GM12874 (cell line): Measurements from ENCODE around the gene GMPPA.

Experiments used
- TF ChIP-seq, protein P1 (sequence below): IDR thresholded peaks from 2 replicates; pipeline ENCODE4 v1.5.1; 2011; ENCODE audit warnings: low read depth, mild to moderate bottlenecking, control low read depth, low read length, moderate library complexity; ENCODE audit not compliant: insufficient read depth

Gene GMPPA

DNA sequence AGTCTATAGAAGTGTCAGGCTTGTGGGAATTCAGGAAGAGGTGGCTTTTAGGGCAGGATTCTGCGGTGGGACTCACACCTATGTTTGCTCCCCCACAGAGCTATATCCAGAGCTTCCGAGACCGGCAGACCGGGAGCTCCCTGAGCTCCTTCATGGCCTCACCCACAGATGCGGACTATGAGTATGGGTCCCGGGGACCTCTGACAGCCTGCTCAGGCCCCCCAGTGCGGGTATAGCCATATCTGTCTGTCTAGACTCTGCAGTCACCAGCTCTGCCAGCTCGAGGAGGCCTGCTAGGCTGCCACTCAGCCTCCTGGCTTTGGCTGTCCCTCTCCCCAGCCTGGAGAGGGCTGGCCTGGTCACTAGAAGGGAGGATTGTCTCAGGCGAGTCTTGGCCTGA, 50.9 kb downstream of the GMPPA start:
- TF ChIP-seq, protein P1, sequence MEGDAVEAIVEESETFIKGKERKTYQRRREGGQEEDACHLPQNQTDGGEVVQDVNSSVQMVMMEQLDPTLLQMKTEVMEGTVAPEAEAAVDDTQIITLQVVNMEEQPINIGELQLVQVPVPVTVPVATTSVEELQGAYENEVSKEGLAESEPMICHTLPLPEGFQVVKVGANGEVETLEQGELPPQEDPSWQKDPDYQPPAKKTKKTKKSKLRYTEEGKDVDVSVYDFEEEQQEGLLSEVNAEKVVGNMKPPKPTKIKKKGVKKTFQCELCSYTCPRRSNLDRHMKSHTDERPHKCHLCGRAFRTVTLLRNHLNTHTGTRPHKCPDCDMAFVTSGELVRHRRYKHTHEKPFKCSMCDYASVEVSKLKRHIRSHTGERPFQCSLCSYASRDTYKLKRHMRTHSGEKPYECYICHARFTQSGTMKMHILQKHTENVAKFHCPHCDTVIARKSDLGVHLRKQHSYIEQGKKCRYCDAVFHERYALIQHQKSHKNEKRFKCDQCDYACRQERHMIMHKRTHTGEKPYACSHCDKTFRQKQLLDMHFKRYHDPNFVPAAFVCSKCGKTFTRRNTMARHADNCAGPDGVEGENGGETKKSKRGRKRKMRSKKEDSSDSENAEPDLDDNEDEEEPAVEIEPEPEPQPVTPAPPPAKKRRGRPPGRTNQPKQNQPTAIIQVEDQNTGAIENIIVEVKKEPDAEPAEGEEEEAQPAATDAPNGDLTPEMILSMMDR: no peak

DNA sequence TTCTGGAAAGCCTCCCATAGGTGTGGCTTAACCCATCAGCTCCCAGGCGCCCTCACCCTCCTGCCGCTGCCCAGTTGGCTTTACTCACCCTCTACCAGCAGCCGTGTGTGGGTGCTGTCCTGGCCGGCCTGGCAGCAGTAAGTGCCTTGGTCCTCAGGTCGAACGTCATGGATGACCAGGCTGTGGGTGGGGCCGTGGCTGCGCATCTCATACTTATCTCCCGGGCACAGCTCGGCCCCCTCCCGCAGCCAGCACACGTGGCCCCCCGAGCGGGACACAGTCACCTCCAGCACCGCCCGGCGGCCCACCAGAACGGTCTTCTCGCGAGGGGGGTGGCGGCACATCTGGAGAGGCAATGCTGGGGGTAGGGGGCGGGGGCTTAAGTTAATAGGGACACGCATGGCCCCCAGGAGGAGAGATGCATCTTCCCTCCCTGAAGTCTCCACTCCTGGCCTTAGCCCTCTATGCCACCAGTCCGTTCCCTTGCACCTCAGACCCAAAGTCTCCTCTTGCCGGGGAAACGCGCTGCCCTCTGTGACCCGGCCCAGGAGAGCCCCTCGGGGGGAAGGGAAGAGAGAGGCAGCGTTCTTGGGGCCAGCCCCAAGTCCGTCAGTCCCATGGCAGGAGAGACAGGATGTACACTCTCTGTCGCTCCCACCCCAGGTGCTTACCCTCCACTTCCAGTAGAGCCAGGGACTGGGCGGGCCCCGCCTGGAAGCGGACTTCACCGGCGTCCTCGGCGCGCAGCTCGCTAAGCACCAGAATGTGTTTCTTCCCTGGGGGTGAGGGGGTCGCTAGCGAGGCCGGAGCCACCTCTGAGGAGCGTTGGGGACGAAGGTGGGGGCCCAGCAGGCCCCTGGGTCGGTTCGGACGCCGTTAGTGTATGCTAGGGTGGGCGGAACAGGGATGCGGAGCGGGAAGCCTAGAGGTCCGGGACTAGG, 53.0 kb downstream of the GMPPA start:
- TF ChIP-seq, protein P1: no peak

DNA sequence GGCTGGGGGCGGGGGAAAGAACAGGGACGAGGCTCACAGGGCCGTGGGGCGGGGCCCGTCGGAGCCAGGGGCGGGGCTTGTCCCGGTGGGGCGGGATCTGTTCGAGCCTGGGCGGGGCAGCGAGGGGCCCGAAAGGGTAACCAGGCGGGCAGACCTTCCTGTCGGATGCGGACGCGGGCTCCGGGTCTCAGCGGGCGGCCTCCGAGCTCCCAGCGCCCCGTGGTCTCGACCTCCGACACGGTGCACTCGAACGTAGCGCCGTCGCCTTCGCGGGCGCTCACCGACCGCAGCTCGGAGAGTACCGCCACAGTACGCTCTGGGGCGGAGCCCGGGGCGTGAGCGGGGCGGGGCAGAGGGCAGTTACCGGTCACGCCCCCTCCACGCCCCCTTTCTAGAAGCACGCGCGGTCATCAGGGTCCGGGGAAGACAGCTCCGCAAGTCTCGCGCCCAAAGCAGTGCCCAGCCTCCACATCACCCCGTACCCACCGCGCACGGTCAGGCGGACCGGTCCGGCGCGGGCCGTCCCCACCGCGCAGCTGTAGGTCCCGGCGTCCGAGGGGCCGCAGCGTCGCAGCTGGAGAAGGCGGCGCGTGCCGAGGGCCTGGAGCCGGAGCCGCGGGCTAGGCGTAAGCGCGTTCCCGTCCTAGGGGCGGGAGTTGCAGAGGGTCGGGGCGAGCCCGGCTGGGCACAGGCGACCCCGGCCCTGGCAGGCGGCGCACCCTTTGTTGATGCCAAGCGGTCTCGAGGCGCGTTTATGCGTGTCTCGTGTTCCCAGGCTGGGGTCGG, 53.9 kb downstream of the GMPPA start:
- TF ChIP-seq, protein P1: no peak

DNA sequence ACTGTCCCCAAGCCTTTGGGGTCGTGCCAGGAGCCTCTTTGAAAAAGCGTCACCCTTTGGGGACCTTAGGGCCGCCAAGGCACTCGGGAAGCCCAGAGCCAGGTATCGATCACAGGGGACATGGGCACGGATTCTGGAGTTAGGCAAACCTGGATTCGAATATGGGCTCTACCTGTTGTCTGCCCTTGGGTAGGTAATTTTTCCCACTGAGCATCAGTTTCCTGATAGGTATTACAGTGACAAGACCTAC, 54.4 kb downstream of the GMPPA start:
- TF ChIP-seq, protein P1: no peak

DNA sequence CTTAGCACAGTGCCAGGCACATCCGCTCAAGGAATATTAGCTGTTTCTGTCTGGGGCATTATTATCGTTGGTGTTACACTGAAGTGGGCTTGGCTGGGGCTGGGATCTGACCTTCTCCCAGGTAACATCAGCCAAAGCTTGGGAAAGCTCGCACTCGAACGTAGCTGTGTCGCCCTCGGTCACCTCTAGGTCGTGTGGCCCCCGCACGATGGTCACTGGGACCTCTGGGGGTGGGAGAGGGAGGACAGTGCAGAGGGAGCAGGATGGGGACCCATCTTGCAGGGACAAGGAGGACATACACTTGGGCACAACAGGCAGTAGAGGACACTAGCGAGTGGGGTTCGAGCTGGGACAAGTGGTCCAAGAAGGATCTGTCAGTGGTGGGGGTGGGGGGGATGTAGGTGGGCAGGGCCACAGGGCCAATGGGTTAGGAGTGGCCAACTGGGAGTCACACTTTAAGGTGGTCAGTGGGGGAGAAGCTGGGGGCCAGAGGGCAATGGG, 54.8 kb downstream of the GMPPA start:
- TF ChIP-seq, protein P1: no peak

DNA sequence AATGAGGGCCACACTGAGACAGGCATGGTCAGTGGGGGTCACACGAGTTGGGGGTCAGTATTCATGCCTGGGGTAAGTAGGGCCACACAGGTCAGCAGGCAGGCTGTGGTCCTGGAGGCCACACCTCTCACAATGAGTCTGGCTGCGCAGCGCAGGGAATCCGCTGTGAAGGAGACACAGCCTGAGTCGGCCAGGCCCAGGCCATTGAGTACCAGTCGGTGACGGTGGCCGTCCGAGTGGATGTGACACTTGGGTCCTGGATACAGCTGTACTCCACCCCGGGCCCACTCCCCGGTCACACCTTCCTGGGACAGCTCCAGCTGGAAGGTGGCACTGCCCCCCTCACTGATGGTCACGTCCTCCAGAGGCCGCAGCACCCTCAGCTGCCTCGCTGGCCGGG, 55.7 kb downstream of the GMPPA start:
- TF ChIP-seq, protein P1: no peak

DNA sequence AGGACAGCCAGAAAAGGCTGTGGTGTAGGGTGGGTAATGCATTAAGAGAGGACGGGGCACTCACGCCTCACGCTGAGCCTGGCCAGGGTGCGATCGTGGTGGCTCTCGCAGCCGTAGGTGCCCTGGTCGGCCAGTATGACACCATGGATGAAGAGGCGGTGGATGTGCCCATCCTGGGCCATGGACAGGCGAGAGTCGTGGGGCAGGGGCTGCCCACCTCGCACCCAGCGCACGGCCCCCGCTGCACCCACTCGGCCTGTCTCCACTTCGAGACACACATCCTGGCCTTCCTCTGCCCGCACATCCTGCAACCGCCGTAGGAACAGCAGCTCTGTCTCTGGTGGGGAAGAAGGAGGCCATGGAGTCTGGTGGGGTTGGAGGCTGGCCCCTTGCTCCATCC, 57.3 kb downstream of the GMPPA start:
- TF ChIP-seq, protein P1: no peak
